ENCODE results near the gene HYAL3. TPM values are rescaled to one million over a fixed set of nuclear protein-coding genes. Genes with fewer than 3 reads are reported as not detected.

The HYAL3 gene
- total and polyA plus RNA-seq, 2 of the 13 experiments (the other 11 are each of a cell fraction or from before 2014, with no cell fraction given), result 5.5 to 10.4 TPM

DNA sequence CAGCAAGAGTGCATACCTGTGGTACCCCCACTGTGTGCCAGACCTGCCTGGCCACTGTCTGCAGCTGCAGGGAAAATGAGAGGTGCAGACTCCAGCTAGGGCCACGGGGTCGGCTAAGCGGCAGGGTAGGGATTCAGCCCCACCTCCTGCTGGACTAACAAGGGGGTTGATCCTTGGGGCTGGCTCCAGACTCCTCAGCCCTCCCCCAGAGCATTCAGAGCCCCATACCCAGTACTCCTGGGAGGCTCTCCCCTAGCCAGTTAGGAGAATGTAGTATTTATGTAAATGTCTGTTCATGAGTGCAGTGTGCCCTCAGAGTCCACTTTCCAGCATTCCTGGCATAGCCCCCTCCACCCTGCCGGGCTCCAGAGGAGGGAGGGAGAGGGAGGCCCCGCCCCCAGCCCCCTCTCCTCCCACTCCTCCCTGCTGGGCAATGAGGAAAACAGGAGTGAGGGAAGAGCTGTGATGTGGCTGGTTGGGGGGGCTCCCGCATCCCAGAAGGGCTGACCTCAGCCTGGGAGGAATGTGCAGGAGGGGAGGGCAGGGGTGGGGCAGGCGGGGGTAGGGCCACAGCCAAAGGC lies 34.7 kb downstream of the HYAL3 start (continued):
- TF ChIP-seq ZNF362 (CRISPR knock-in tag; IDR thresholded peaks at IDR 0.05; ENCODE audit: borderline replicate concordance) (no peak), ETV6 (CRISPR knock-in tag; conservative IDR thresholded peaks at IDR 0.05) (no peak), ZNF710 (CRISPR knock-in tag; IDR thresholded peaks at IDR 0.05; ENCODE audit: borderline replicate concordance) (peak; percentile 81; the same call in 1 of the 2 replicates), BATF2 (CRISPR knock-in tag; IDR thresholded peaks at IDR 0.05) (no peak; the same call in 1 of the 2 replicates), HMGA1 (CRISPR knock-in tag; conservative IDR thresholded peaks at IDR 0.05) (no peak), ZNF766 (CRISPR knock-in tag; IDR thresholded peaks at IDR 0.05; ENCODE audit: borderline replicate concordance) (no peak), DDIT3 (CRISPR knock-in tag; IDR thresholded peaks at IDR 0.05) (no peak), NFE2L1 (CRISPR knock-in tag; IDR thresholded peaks at IDR 0.05; ENCODE audit: borderline replicate concordance) (no peak), ZBTB20 (CRISPR knock-in tag; IDR thresholded peaks at IDR 0.05; ENCODE audit: borderline replicate concordance, low read depth) (no peak), ZNF670 (CRISPR knock-in tag; IDR thresholded peaks at IDR 0.05; ENCODE audit: borderline replicate concordance) (no peak), PBX2 (CRISPR knock-in tag; IDR thresholded peaks at IDR 0.05) (no peak), EED (CRISPR knock-in tag; IDR thresholded peaks at IDR 0.05) (no peak), PTBP1 (IDR thresholded peaks at IDR 0.05; ENCODE audit: low read depth, low read length, poor library complexity, severe bottlenecking) (no peak), ZNF589 (CRISPR knock-in tag; conservative IDR thresholded peaks at IDR 0.05) (no peak), ZNF207 (IDR thresholded peaks at IDR 0.05; ENCODE audit: borderline replicate concordance) (no peak), HOMEZ (CRISPR knock-in tag; IDR thresholded peaks at IDR 0.05; ENCODE audit: low read depth) (peak; percentile 37; the same call in 1 of the 2 replicates), ZNF616 (CRISPR knock-in tag; IDR thresholded peaks at IDR 0.05; ENCODE audit: low read depth) (no peak), JARID2 (CRISPR knock-in tag; IDR thresholded peaks at IDR 0.05; ENCODE audit: insufficient replicate concordance) (no peak), GPN1 (CRISPR knock-in tag; IDR thresholded peaks at IDR 0.05; ENCODE audit: borderline replicate concordance) (no peak), KDM4B (CRISPR knock-in tag; IDR thresholded peaks at IDR 0.05) (no peak), PHF21A (CRISPR knock-in tag; IDR thresholded peaks at IDR 0.05) (peak; percentile 59), U2AF2 (IDR thresholded peaks at IDR 0.05; ENCODE audit: low read depth, low read length) (no peak), ZNF124 (CRISPR knock-in tag; IDR thresholded peaks at IDR 0.05) (no peak), PAX8 (CRISPR knock-in tag; IDR thresholded peaks at IDR 0.05; ENCODE audit: borderline replicate concordance) (no peak)
